ENCODE results near the gene FAM118A. TPM values are rescaled to one million over a fixed set of nuclear protein-coding genes. Genes with fewer than 3 reads are reported as not detected.

Gene FAM118A
- total RNA-seq, 8 experiments from 2014 or later = 11.3 to 131 (median 16.0) TPM

GRCh38 chr22:45303181-45303580 lies 6.6 kb upstream of the FAM118A start:
- WGBS, 10 experiments = 17 to 93% (median 67%) methylated on average over 1 to 7 of the region's 7 CpGs; no CpG with 5 or more reads in 3 of the 10 experiments

GRCh38 chr22:45304971-45305370 lies 4.8 kb upstream of the FAM118A start:
- peaks cover 4 to 8% of the 10 kb centered on the region in 2 donors for H3K4me1 ChIP-seq (replicated peaks in 1 of 2)
- H3K27ac ChIP-seq = no peak overlapping the region
- in situ Hi-C loops (cut with MboI; ENCODE audit: low pct_unique_long_range_greater_than_20kb in 2 of 9, low sequenced_read_pairs in 9 of 9, unreplicated experiment in 9 of 9) = no loop called here
- ATAC-seq (replicated peaks in 6 of 8) = no peak
- 0 to 100% (median 77%) methylated on average over 1 to 4 of the region's 6 CpGs; no CpG with 5 or more reads in 2 of the 10 experiments for WGBS, 10 experiments
- H3K4me3 ChIP-seq = no peak overlapping the region

More at GRCh38 chr22:45303181-45303580, 6.6 kb upstream of the FAM118A start:
- ATAC-seq (replicated peaks in 6 of 8) = no peak
- Histone ChIP-seq H3K4me3 (no peak overlapping the region), H3K4me1 (replicated peaks in 1 of 2) (no peaks in the 10 kb centered on the region), H3K27ac (no peak overlapping the region)
- in situ Hi-C loops (cut with MboI; ENCODE audit: low pct_unique_long_range_greater_than_20kb in 2 of 9, low sequenced_read_pairs in 9 of 9, unreplicated experiment in 9 of 9) = no loop called here

- in situ Hi-C loops (cut with MboI; ENCODE audit: low pct_unique_long_range_greater_than_20kb in 2 of 9, low sequenced_read_pairs in 9 of 9, unreplicated experiment in 9 of 9) = no loop called here
- Histone ChIP-seq H3K27ac (no peak overlapping the region), H3K4me3 (no peak overlapping the region), H3K4me1 (replicated peaks in 1 of 2) (peaks cover 4 to 8% of the 10 kb centered on the region in 2 donors)
- 20 to 62% (median 51%) methylated on average over 1 to 5 of the region's 6 CpGs; no CpG with 5 or more reads in 3 of the 10 experiments for WGBS, 10 experiments
- ATAC-seq (replicated peaks in 6 of 8) = no peak
These were observed 4.2 kb upstream of the FAM118A start for GRCh38 chr22:45305456-45306075.

- Histone ChIP-seq H3K27ac (no peak overlapping the region), H3K4me1 (replicated peaks in 1 of 2) (peaks cover 4 to 13% of the 10 kb centered on the region in 2 donors), H3K4me3 (no peak overlapping the region)
- ATAC-seq (replicated peaks in 6 of 8) = no peak
- in situ Hi-C loops (cut with MboI; ENCODE audit: low pct_unique_long_range_greater_than_20kb in 2 of 9, low sequenced_read_pairs in 9 of 9, unreplicated experiment in 9 of 9) = no loop called here
- WGBS, 10 experiments = 69 to 94% (median 89%) methylated on average over 3 to 5 of the region's 9 CpGs; no CpG with 5 or more reads in 6 of the 10 experiments
These were observed 3.6 kb upstream of the FAM118A start for GRCh38 chr22:45306139-45306538.

GRCh38 chr22:45308391-45308956 lies 1.3 kb upstream of the FAM118A start:
- WGBS, 10 experiments = 80 to 100% (median 100%) methylated on average over 1 to 5 of the region's 6 CpGs; no CpG with 5 or more reads in 3 of the 10 experiments
- H3K4me1 ChIP-seq (replicated peaks in 1 of 2) = peaks cover 4 to 13% of the 10 kb centered on the region in 2 donors
- H3K4me3 ChIP-seq = no peak overlapping the region
- ATAC-seq (replicated peaks in 6 of 8) = no peak
- in situ Hi-C loops (cut with MboI; ENCODE audit: low pct_unique_long_range_greater_than_20kb in 2 of 9, low sequenced_read_pairs in 9 of 9, unreplicated experiment in 9 of 9) = no loop called here
- peak overlapping the region in 1 of 2 donors; percentile 79 for H3K27ac ChIP-seq

- 20 to 100% (median 76%) methylated on average over 2 to 17 of the region's 25 CpGs; no CpG with 5 or more reads in 3 of the 10 experiments for WGBS, 10 experiments
- no peak for ATAC-seq (replicated peaks in 6 of 8)
- in situ Hi-C loops (cut with MboI; ENCODE audit: low pct_unique_long_range_greater_than_20kb in 2 of 9, low sequenced_read_pairs in 9 of 9, unreplicated experiment in 9 of 9) = no loop called here
- H3K4me1 ChIP-seq (replicated peaks in 1 of 2) = peaks cover 4 to 13% of the 10 kb centered on the region in 2 donors
- H3K4me3 ChIP-seq = peak overlapping the region; percentile 52 to 77 (median 69)
- peak overlapping the region; percentile 42 to 79 for H3K27ac ChIP-seq
These were observed 745 bp upstream of the FAM118A start for GRCh38 chr22:45308957-45309421.

- Histone ChIP-seq H3K27ac (peak overlapping the region in 1 of 2 donors; percentile 70), H3K4me1 (replicated peaks in 1 of 2) (peaks cover 4 to 13% of the 10 kb centered on the region in 2 donors), H3K4me3 (peak overlapping the region; percentile 52 to 77 (median 69))
- ATAC-seq (replicated peaks in 6 of 8) = peak in 1 of 8 experiments; percentile 0
- in situ Hi-C loops (cut with MboI; ENCODE audit: low pct_unique_long_range_greater_than_20kb in 2 of 9, low sequenced_read_pairs in 9 of 9, unreplicated experiment in 9 of 9) = no loop called here
- WGBS, 10 experiments = 0 to 28% (median 3%) methylated on average over 1 to 14 of the region's 33 CpGs; no CpG with 5 or more reads in 3 of the 10 experiments
These were observed 720 bp downstream of the FAM118A start for GRCh38 chr22:45310331-45310976.

GRCh38 chr22:45310977-45311531 lies 1.3 kb downstream of the FAM118A start:
- no peak overlapping the region for H3K27ac ChIP-seq
- H3K4me1 ChIP-seq (replicated peaks in 1 of 2) = peaks cover 5 to 15% of the 10 kb centered on the region in 2 donors

GRCh38 chr22:45312415-45312814 lies 2.7 kb downstream of the FAM118A start:
- in situ Hi-C loops (cut with MboI; ENCODE audit: low pct_unique_long_range_greater_than_20kb in 2 of 9, low sequenced_read_pairs in 9 of 9, unreplicated experiment in 9 of 9) = no loop called here

More at GRCh38 chr22:45310977-45311531, 1.3 kb downstream of the FAM118A start:
- in situ Hi-C loops (cut with MboI; ENCODE audit: low pct_unique_long_range_greater_than_20kb in 2 of 9, low sequenced_read_pairs in 9 of 9, unreplicated experiment in 9 of 9) = no loop called here
- no peak for ATAC-seq (replicated peaks in 6 of 8)
- H3K4me3 ChIP-seq = peak overlapping the region; percentile 52 to 77 (median 69)
- 8 to 53% (median 30%) methylated on average over 1 to 11 of the region's 14 CpGs; no CpG with 5 or more reads in 4 of the 10 experiments for WGBS, 10 experiments

GRCh38 chr22:45312856-45313255 lies 3.1 kb downstream of the FAM118A start:
- 80 to 100% (median 100%) methylated on average over 1 to 4 of the region's 4 CpGs; no CpG with 5 or more reads in 1 of the 10 experiments for WGBS, 10 experiments
- in situ Hi-C loops (cut with MboI; ENCODE audit: low pct_unique_long_range_greater_than_20kb in 2 of 9, low sequenced_read_pairs in 9 of 9, unreplicated experiment in 9 of 9) = no loop called here
- peaks cover 14 to 30% of the 10 kb centered on the region in 2 donors for H3K4me1 ChIP-seq (replicated peaks in 1 of 2)
- ATAC-seq (replicated peaks in 6 of 8) = no peak
- no peak overlapping the region for H3K4me3 ChIP-seq
- H3K27ac ChIP-seq = no peak overlapping the region

More at GRCh38 chr22:45312415-45312814, 2.7 kb downstream of the FAM118A start:
- H3K4me1 ChIP-seq (replicated peaks in 1 of 2) = peaks cover 12 to 26% of the 10 kb centered on the region in 2 donors
- ATAC-seq (replicated peaks in 6 of 8) = no peak
- H3K4me3 ChIP-seq = no peak overlapping the region
- WGBS, 10 experiments = 86 to 100% (median 100%) methylated on average over 1 to 5 of the region's 8 CpGs; no CpG with 5 or more reads in 5 of the 10 experiments
- no peak overlapping the region for H3K27ac ChIP-seq

GRCh38 chr22:45314054-45314721 lies 4.5 kb downstream of the FAM118A start:
- 14 to 100% (median 83%) methylated on average over 1 to 6 of the region's 8 CpGs; no CpG with 5 or more reads in 1 of the 10 experiments for WGBS, 10 experiments
- Histone ChIP-seq H3K4me1 (replicated peaks in 1 of 2) (peaks cover 19 to 37% of the 10 kb centered on the region in 2 donors), H3K4me3 (no peak overlapping the region), H3K27ac (no peak overlapping the region)
- ATAC-seq (replicated peaks in 6 of 8) = no peak
- in situ Hi-C loops (cut with MboI; ENCODE audit: low pct_unique_long_range_greater_than_20kb in 2 of 9, low sequenced_read_pairs in 9 of 9, unreplicated experiment in 9 of 9) = no loop called here

GRCh38 chr22:45314786-45315185 lies 5.1 kb downstream of the FAM118A start:
- H3K4me3 ChIP-seq = no peak overlapping the region
- H3K4me1 ChIP-seq (replicated peaks in 1 of 2) = peaks cover 19 to 35% of the 10 kb centered on the region in 2 donors
- ATAC-seq (replicated peaks in 6 of 8) = no peak
- 88 to 100% (median 100%) methylated on average over 1 to 6 of the region's 6 CpGs; no CpG with 5 or more reads in 3 of the 10 experiments for WGBS, 10 experiments
- no peak overlapping the region for H3K27ac ChIP-seq
- in situ Hi-C loops (cut with MboI; ENCODE audit: low pct_unique_long_range_greater_than_20kb in 2 of 9, low sequenced_read_pairs in 9 of 9, unreplicated experiment in 9 of 9) = no loop called here
